ENCODE results near the gene CHST9.

Gene CHST9

GRCh38 chr18:27081701-27082100 is 103.4 kb downstream of the CHST9 start:
- no peak for DNase-seq

- DNase-seq: no peak
These were observed 109.3 kb downstream of the CHST9 start for GRCh38 chr18:27075828-27076227.

GRCh38 chr18:27073404-27073830 is 111.7 kb downstream of the CHST9 start:
- no peak for DNase-seq

GRCh38 chr18:27064673-27065072 is 120.4 kb downstream of the CHST9 start:
- no peak for DNase-seq

GRCh38 chr18:27062802-27063201 is 122.3 kb downstream of the CHST9 start:
- no peak for DNase-seq

GRCh38 chr18:27061488-27062095 is 123.5 kb downstream of the CHST9 start:
- no peak for DNase-seq

GRCh38 chr18:27057519-27058234 is 127.4 kb downstream of the CHST9 start:
- no peak for DNase-seq

- no peak for DNase-seq
These were observed 130.2 kb downstream of the CHST9 start for GRCh38 chr18:27054926-27055325.

- DNase-seq: no peak
These were observed 135.1 kb downstream of the CHST9 start for GRCh38 chr18:27049969-27050368.

- no peak for DNase-seq
These were observed 139.8 kb downstream of the CHST9 start for GRCh38 chr18:27045342-27045741.

GRCh38 chr18:27042177-27042576 is 142.9 kb downstream of the CHST9 start:
- DNase-seq: no peak

- no peak for DNase-seq
These were observed 144.3 kb downstream of the CHST9 start for GRCh38 chr18:27040796-27041195.

GRCh38 chr18:27033722-27034121 is 151.4 kb downstream of the CHST9 start:
- no peak for DNase-seq

GRCh38 chr18:27030421-27030820 is 154.7 kb downstream of the CHST9 start:
- no peak for DNase-seq

GRCh38 chr18:27022477-27022876 is 162.6 kb downstream of the CHST9 start:
- no peak for DNase-seq

GRCh38 chr18:27017901-27018500 is 167.1 kb downstream of the CHST9 start:
- DNase-seq: no peak

- DNase-seq: no peak
These were observed 170.3 kb downstream of the CHST9 start for GRCh38 chr18:27014841-27015240.

GRCh38 chr18:27010784-27011183 is 174.3 kb downstream of the CHST9 start:
- DNase-seq: no peak

GRCh38 chr18:27009293-27009692 is 175.8 kb downstream of the CHST9 start:
- no peak for DNase-seq

GRCh38 chr18:27008575-27008974 is 176.5 kb downstream of the CHST9 start:
- no peak for DNase-seq

GRCh38 chr18:27007880-27008279 is 177.2 kb downstream of the CHST9 start:
- no peak for DNase-seq

- no peak for DNase-seq
These were observed 179.5 kb downstream of the CHST9 start for GRCh38 chr18:27005589-27005988.

- no peak for DNase-seq
These were observed 180.9 kb downstream of the CHST9 start for GRCh38 chr18:27004056-27004829.

- DNase-seq: no peak
These were observed 185.3 kb downstream of the CHST9 start for GRCh38 chr18:26999797-27000196.

Data from KG1 (cell line).